WTC11 (cell line): Measurements from ENCODE around the gene DNAJB12. TPM values are rescaled to one million over a fixed set of nuclear protein-coding genes. Genes with fewer than 3 reads are reported as not detected.

Experiments used
- ATAC-seq: fragments of 200-7000 bp; cut with Tn5 transposase; 2 replicates; pipeline ENCODE4 v1.10.0; 2021; ENCODE audit warnings: mild to moderate bottlenecking, moderate library complexity
- CTCF ChIA-PET: fragments of 300-600 bp; sonication (Branson Sonifier 250); formaldehyde crosslinking; loops from one replicate; lab custom pipeline; 2021; ENCODE audit warnings: antibody characterized with exemption; lab: Charles Lee
- POLR2A ChIA-PET: fragments of 350-600 bp; sonication (Branson Sonifier 250); formaldehyde crosslinking; loops from one replicate; lab custom pipeline; 2021; ENCODE audit warnings: antibody characterized with exemption; lab: Charles Lee
- DNase-seq: peaks from one replicate; pipeline ENCODE4 v3.0.0; 2021; ENCODE audit warnings: low spot score
- H3K27ac Mint-ChIP-seq: 2 replicates; pipeline ENCODE4 v1.8.0; 2021; ENCODE audit warnings: mixed read lengths
- H3K27me3 Mint-ChIP-seq: 2 replicates; pipeline ENCODE4 v1.8.0; 2021; ENCODE audit warnings: low read depth, mild to moderate bottlenecking, moderate library complexity, mixed read lengths
- H3K36me3 Mint-ChIP-seq: 2 replicates; pipeline ENCODE4 v1.8.0; 2021; ENCODE audit warnings: mixed read lengths
- H3K4me1 Mint-ChIP-seq: 2 replicates; pipeline ENCODE4 v1.8.0; 2022; ENCODE audit warnings: mixed read lengths
- H3K4me3 Mint-ChIP-seq: 2 replicates; pipeline ENCODE4 v1.8.0; 2021; ENCODE audit warnings: mild to moderate bottlenecking, moderate library complexity, mixed read lengths
- H3K9me3 Mint-ChIP-seq: 2 replicates; pipeline ENCODE4 v1.8.0; 2021; ENCODE audit warnings: mixed read lengths
- ATF2 ChIP-seq: sonication (generic); formaldehyde crosslinking; IDR thresholded peaks from 2 replicates; pipeline ENCODE4 v1.8.1; 2022; ENCODE audit warnings: low read depth, missing genetic modification reagents, borderline replicate concordance
- ATF6 ChIP-seq: sonication (generic); formaldehyde crosslinking; IDR thresholded peaks from 2 replicates; pipeline ENCODE4 v1.8.1; 2023; ENCODE audit warnings: mild to moderate bottlenecking, missing genetic modification reagents
- CBFB ChIP-seq: sonication (generic); formaldehyde crosslinking; IDR thresholded peaks from 2 replicates; pipeline ENCODE4 v1.8.1; 2022; ENCODE audit warnings: mild to moderate bottlenecking, low read depth, missing genetic modification reagents
- CTCF ChIP-seq: fragments of 200-600 bp; IDR thresholded peaks from 2 replicates; pipeline ENCODE4 v1.8.0; 2022; ENCODE audit warnings: antibody characterized with exemption
- GABPB1 ChIP-seq: sonication (generic); formaldehyde crosslinking; IDR thresholded peaks from 2 replicates; pipeline ENCODE4 v1.8.1; 2023; ENCODE audit warnings: mild to moderate bottlenecking, missing genetic modification reagents
- IRF1 ChIP-seq: sonication (generic); formaldehyde crosslinking; IDR thresholded peaks from 2 replicates; pipeline ENCODE4 v1.8.0; 2023; ENCODE audit warnings: missing genetic modification reagents
- JUN ChIP-seq: sonication (generic); formaldehyde crosslinking; IDR thresholded peaks from 2 replicates; pipeline ENCODE4 v1.8.0; 2023; ENCODE audit warnings: mild to moderate bottlenecking, missing genetic modification reagents
- KAT7 ChIP-seq: sonication (generic); formaldehyde crosslinking; IDR thresholded peaks from 2 replicates; pipeline ENCODE4 v1.8.1; 2023; ENCODE audit warnings: missing genetic modification reagents, mild to moderate bottlenecking, borderline replicate concordance
- MXD4 ChIP-seq: fragments of 250-450 bp; sonication (Bioruptor Pico); IDR thresholded peaks from 2 replicates; pipeline ENCODE4 v1.8.0; 2021; ENCODE audit warnings: mild to moderate bottlenecking, moderate library complexity, borderline replicate concordance
- NFATC4 ChIP-seq: fragments of 250-450 bp; sonication (Bioruptor Pico); IDR thresholded peaks from 2 replicates; pipeline ENCODE4 v1.9.0; 2021; ENCODE audit warnings: mild to moderate bottlenecking
- NFE2L1 ChIP-seq: sonication (generic); formaldehyde crosslinking; IDR thresholded peaks from 2 replicates; pipeline ENCODE4 v1.8.1; 2023; ENCODE audit warnings: missing genetic modification reagents
- NFYB ChIP-seq: sonication (generic); formaldehyde crosslinking; conservative IDR thresholded peaks from 2 replicates; pipeline ENCODE4 v1.8.0; 2022; ENCODE audit warnings: low read depth, missing genetic modification reagents
- OVOL2 ChIP-seq: fragments of 250-450 bp; sonication (Bioruptor Pico); IDR thresholded peaks from 2 replicates; pipeline ENCODE4 v1.9.0; 2021; ENCODE audit warnings: mild to moderate bottlenecking, borderline replicate concordance
- RORB ChIP-seq: fragments of 250-450 bp; sonication (Bioruptor Pico); IDR thresholded peaks from 2 replicates; pipeline ENCODE4 v1.9.0; 2021; ENCODE audit warnings: mild to moderate bottlenecking
- STAT6 ChIP-seq: sonication (generic); formaldehyde crosslinking; conservative IDR thresholded peaks from 2 replicates; pipeline ENCODE4 v1.8.1; 2023; ENCODE audit warnings: mild to moderate bottlenecking, low read depth, missing genetic modification reagents, moderate library complexity
- USF1 ChIP-seq: sonication (generic); formaldehyde crosslinking; IDR thresholded peaks from 2 replicates; pipeline ENCODE4 v1.8.0; 2022; ENCODE audit warnings: mild to moderate bottlenecking, missing genetic modification reagents
- ZMAT4 ChIP-seq: fragments of 250-450 bp; sonication (Bioruptor Pico); IDR thresholded peaks from 2 replicates; pipeline ENCODE4 v1.9.0; 2021; ENCODE audit warnings: mild to moderate bottlenecking
- ZNF138 ChIP-seq: sonication (generic); formaldehyde crosslinking; conservative IDR thresholded peaks from 2 replicates; pipeline ENCODE4 v1.8.1; 2022; ENCODE audit warnings: mild to moderate bottlenecking, moderate library complexity, missing genetic modification reagents
- ZNF425 ChIP-seq: fragments of 250-450 bp; sonication (Bioruptor Pico); conservative IDR thresholded peaks from 2 replicates; pipeline ENCODE4 v1.9.0; 2021; ENCODE audit warnings: mild to moderate bottlenecking
- total RNA-seq: library from RNA; stranded (reverse); gene quantifications from 3 replicates; pipeline ENCODE4 v1.2.3, GENCODE V29; 2021

Gene DNAJB12
- total RNA-seq, 1 experiment from 2014 or later, result 21.6 TPM

GRCh38 chr10:72379776-72380175 is 25.1 kb upstream of the DNAJB12 start:
- no peak for ATAC-seq
- CTCF ChIA-PET, result interaction anchor here (0.5 to 1.2 kb wide), 2 partner anchors 216 to 454 kb away, joined by 3 to 4 read pairs; no protein-coding TSS in a partner anchor

GRCh38 chr10:72379062-72379461 is 24.3 kb upstream of the DNAJB12 start:
- ATAC-seq, result no peak
- Mint-ChIP-seq H3K4me3 (no peak overlapping the region), H3K4me1 (peaks cover 27% of the 10 kb centered on the region), H3K9me3 (no peaks in the 10 kb centered on the region), H3K27me3 (no peaks in the 10 kb centered on the region), H3K27ac (no peak overlapping the region), H3K36me3 (no peaks in the 10 kb centered on the region)
- ChIA-PET POLR2A (no interaction called here), CTCF (no interaction called here)
- no peak for DNase-seq
- no peak for TF ChIP-seq IRF1
- TF ChIP-seq ZNF425 (CRISPR knock-in tag), result no peak
- TF ChIP-seq KAT7 (CRISPR knock-in tag), result no peak
- TF ChIP-seq MXD4 (CRISPR knock-in tag), result no peak
- no peak for TF ChIP-seq CBFB (CRISPR knock-in tag)
- no peak for TF ChIP-seq NFYB (CRISPR knock-in tag)
- no peak for TF ChIP-seq ZNF138
- TF ChIP-seq OVOL2, result no peak
- TF ChIP-seq JUN, result no peak
- no peak for TF ChIP-seq RORB (CRISPR knock-in tag)
- TF ChIP-seq USF1 (CRISPR knock-in tag), result no peak
- TF ChIP-seq STAT6 (CRISPR knock-in tag), result no peak
- no peak for TF ChIP-seq ZMAT4 (CRISPR knock-in tag)
- no peak for TF ChIP-seq ATF6 (CRISPR knock-in tag)
- TF ChIP-seq GABPB1 (CRISPR knock-in tag), result no peak
- no peak for TF ChIP-seq NFATC4 (CRISPR knock-in tag)

More at GRCh38 chr10:72379776-72380175, 25.1 kb upstream of the DNAJB12 start:
- POLR2A ChIA-PET, result no interaction called here
- Mint-ChIP-seq H3K4me1 (peaks cover 33% of the 10 kb centered on the region), H3K4me3 (no peak overlapping the region), H3K36me3 (no peaks in the 10 kb centered on the region), H3K9me3 (no peaks in the 10 kb centered on the region), H3K27ac (no peak overlapping the region), H3K27me3 (no peaks in the 10 kb centered on the region)
- DNase-seq, result no peak
- TF ChIP-seq NFE2L1 (CRISPR knock-in tag) (no peak), ATF2 (CRISPR knock-in tag) (no peak), CTCF (no peak)
- TF ChIP-seq, all 79 proteins: peak for 0
